HepG2 (cell line): ENCODE measurements around the gene MYL9. TPM values are rescaled to one million over a fixed set of nuclear protein-coding genes. Genes with fewer than 3 reads are reported as not detected.

ENCODE experiments used
- CBFB ChIP-seq: sonication (generic); formaldehyde crosslinking; IDR thresholded peaks from 2 replicates; pipeline ENCODE4 v1.4.0; 2020; ENCODE audit warnings: missing genetic modification reagents
- PTBP1 ChIP-seq: fragments of 200-400 bp; formaldehyde crosslinking; IDR thresholded peaks from 2 replicates; pipeline ENCODE4 v1.6.1; 2018; ENCODE audit warnings: low read length, low read depth; ENCODE audit not compliant: poor library complexity, severe bottlenecking
- SOX6 ChIP-seq, 2 experiments: fragments of 450-650 bp in 1 of 2; sonication (generic) in 1 of 2; formaldehyde crosslinking in 1 of 2; IDR thresholded peaks; 2 replicates each; pipeline versions ENCODE4 v1.4.0 to v1.6.1; 2017 to 2020; ENCODE audit warnings: antibody characterized with exemption in 1 of 2, mild to moderate bottlenecking in 1 of 2, missing genetic modification reagents in 1 of 2
- SRSF4 ChIP-seq: fragments of 200-400 bp; formaldehyde crosslinking; IDR thresholded peaks from one replicate; pipeline ENCODE4 v1.6.1; 2018; ENCODE audit warnings: mild to moderate bottlenecking, low read depth, low read length, moderate library complexity; ENCODE audit not compliant: poor library complexity, severe bottlenecking
- U2AF1 ChIP-seq: fragments of 200-400 bp; formaldehyde crosslinking; optimal IDR thresholded peaks from 2 replicates; pipeline ENCODE3; 2017; ENCODE audit warnings: mild to moderate bottlenecking, low read depth, low read length
- ZBTB7A ChIP-seq: sonication (generic); formaldehyde crosslinking; IDR thresholded peaks from 2 replicates; pipeline ENCODE4 v1.8.0; 2022; ENCODE audit warnings: mild to moderate bottlenecking, missing genetic modification reagents
- ZNF678 ChIP-seq: sonication (generic); formaldehyde crosslinking; IDR thresholded peaks from 2 replicates; pipeline ENCODE4 v1.4.0; 2020; ENCODE audit warnings: mild to moderate bottlenecking, missing genetic modification reagents
- polyA plus RNA-seq, 8 experiments: library from polyadenylated mRNA; depleted of rRNA in 3 of 8; stranded (reverse) in 7 of 8; unstranded in 1 of 8; fragments of >200 nt; fragmentation: Illumina TruSeq in 4 of 8; extraction: Trizol in 4 of 8; gene quantifications; 2 replicates each; pipeline versions ENCODE4 v1.2.1 to v1.2.3, GENCODE V29; 2011 to 2016; ENCODE audit warnings: low read depth in 4 of 8, missing spikeins in 1 of 8, mixed read lengths in 1 of 8; ENCODE audit not compliant: insufficient read depth in 1 of 8
- total RNA-seq, 5 experiments: library from RNA; depleted of rRNA; stranded (reverse); fragments of >200 nt; fragmentation: Illumina TruSeq; extraction: Trizol; gene quantifications; 2 replicates each; pipeline ENCODE4 v1.2.3, GENCODE V29; 2016; ENCODE audit warnings: low read depth in 1 of 5
- TF ChIP-seq, protein P1 (sequence below): sonication (generic); formaldehyde crosslinking; IDR thresholded peaks from 2 replicates; pipeline ENCODE4 v1.5.0; 2020; ENCODE audit warnings: mild to moderate bottlenecking, missing genetic modification reagents, borderline replicate concordance
- TF ChIP-seq, protein P2 (sequence below): sonication (generic); formaldehyde crosslinking; IDR thresholded peaks from 2 replicates; pipeline ENCODE4 v1.5.0; 2020; ENCODE audit warnings: mild to moderate bottlenecking, low read depth, missing genetic modification reagents, borderline replicate concordance
- TF ChIP-seq, protein P3 (sequence below): sonication (generic); formaldehyde crosslinking; IDR thresholded peaks from 2 replicates; pipeline ENCODE4 v1.4.0; 2020; ENCODE audit warnings: missing genetic modification reagents, borderline replicate concordance
- TF ChIP-seq, protein P4 (sequence below): sonication (generic); formaldehyde crosslinking; IDR thresholded peaks from 2 replicates; pipeline ENCODE4 v1.4.0; 2020; ENCODE audit warnings: missing genetic modification reagents
- TF ChIP-seq, protein P5 (sequence below): sonication (generic); formaldehyde crosslinking; IDR thresholded peaks from 2 replicates; pipeline ENCODE4 v1.9.0; 2021; ENCODE audit warnings: missing genetic modification reagents, borderline replicate concordance

Gene MYL9
- total and polyA plus RNA-seq, 2 of the 13 experiments (the other 11 are each of a cell fraction or from before 2014, with no cell fraction given), result 0.87 to 2.2 TPM

DNA sequence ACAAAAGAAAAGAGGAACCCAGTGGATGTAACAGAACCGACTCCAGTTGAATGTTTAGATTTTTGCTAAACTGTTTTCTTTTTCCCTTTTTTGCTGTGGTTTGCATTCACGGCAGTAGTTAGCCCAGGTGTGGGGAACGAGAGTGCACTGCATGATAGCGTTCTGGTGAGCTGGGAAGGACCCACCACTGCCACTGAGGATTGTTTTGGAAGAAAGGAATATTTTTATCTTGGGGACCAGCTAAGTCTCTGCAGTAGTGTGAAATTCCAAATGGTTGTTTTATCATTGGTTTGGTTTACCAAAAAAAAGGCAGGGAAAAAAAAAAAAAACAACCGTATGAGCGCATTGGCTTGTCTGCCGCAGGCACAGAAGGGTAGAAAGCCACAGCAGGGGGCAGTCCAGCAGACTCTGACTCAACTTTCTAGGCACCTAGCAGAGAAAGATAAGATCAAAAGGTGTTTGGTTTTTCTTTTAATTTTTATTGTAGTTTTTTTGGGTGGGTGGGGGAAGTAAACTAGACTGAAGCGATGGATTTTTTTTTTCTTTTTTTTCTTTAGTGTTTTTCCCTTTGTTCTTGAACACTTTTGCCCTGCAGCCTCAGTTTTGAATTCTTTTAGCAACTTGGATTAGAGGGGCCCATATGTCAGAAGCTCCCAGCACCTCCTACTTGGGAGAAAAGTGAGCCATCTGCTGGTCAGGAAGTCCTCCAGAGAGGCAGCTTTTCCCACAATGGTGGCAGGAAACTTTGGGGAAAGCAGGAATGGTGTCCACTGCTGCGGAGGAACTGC, 50.7 kb downstream of the MYL9 start (continued):
- TF ChIP-seq, protein P1, sequence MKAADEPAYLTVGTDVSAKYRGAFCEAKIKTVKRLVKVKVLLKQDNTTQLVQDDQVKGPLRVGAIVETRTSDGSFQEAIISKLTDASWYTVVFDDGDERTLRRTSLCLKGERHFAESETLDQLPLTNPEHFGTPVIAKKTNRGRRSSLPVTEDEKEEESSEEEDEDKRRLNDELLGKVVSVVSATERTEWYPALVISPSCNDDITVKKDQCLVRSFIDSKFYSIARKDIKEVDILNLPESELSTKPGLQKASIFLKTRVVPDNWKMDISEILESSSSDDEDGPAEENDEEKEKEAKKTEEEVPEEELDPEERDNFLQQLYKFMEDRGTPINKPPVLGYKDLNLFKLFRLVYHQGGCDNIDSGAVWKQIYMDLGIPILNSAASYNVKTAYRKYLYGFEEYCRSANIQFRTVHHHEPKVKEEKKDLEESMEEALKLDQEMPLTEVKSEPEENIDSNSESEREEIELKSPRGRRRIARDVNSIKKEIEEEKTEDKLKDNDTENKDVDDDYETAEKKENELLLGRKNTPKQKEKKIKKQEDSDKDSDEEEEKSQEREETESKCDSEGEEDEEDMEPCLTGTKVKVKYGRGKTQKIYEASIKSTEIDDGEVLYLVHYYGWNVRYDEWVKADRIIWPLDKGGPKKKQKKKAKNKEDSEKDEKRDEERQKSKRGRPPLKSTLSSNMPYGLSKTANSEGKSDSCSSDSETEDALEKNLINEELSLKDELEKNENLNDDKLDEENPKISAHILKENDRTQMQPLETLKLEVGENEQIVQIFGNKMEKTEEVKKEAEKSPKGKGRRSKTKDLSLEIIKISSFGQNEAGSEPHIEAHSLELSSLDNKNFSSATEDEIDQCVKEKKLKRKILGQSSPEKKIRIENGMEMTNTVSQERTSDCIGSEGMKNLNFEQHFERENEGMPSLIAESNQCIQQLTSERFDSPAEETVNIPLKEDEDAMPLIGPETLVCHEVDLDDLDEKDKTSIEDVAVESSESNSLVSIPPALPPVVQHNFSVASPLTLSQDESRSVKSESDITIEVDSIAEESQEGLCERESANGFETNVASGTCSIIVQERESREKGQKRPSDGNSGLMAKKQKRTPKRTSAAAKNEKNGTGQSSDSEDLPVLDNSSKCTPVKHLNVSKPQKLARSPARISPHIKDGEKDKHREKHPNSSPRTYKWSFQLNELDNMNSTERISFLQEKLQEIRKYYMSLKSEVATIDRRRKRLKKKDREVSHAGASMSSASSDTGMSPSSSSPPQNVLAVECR, result peak; percentile 37; the same call in 1 of the 2 replicates
- TF ChIP-seq, protein P2, sequence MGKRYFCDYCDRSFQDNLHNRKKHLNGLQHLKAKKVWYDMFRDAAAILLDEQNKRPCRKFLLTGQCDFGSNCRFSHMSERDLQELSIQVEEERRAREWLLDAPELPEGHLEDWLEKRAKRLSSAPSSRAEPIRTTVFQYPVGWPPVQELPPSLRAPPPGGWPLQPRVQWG (CRISPR knock-in tag), result no peak
- TF ChIP-seq, protein P3, sequence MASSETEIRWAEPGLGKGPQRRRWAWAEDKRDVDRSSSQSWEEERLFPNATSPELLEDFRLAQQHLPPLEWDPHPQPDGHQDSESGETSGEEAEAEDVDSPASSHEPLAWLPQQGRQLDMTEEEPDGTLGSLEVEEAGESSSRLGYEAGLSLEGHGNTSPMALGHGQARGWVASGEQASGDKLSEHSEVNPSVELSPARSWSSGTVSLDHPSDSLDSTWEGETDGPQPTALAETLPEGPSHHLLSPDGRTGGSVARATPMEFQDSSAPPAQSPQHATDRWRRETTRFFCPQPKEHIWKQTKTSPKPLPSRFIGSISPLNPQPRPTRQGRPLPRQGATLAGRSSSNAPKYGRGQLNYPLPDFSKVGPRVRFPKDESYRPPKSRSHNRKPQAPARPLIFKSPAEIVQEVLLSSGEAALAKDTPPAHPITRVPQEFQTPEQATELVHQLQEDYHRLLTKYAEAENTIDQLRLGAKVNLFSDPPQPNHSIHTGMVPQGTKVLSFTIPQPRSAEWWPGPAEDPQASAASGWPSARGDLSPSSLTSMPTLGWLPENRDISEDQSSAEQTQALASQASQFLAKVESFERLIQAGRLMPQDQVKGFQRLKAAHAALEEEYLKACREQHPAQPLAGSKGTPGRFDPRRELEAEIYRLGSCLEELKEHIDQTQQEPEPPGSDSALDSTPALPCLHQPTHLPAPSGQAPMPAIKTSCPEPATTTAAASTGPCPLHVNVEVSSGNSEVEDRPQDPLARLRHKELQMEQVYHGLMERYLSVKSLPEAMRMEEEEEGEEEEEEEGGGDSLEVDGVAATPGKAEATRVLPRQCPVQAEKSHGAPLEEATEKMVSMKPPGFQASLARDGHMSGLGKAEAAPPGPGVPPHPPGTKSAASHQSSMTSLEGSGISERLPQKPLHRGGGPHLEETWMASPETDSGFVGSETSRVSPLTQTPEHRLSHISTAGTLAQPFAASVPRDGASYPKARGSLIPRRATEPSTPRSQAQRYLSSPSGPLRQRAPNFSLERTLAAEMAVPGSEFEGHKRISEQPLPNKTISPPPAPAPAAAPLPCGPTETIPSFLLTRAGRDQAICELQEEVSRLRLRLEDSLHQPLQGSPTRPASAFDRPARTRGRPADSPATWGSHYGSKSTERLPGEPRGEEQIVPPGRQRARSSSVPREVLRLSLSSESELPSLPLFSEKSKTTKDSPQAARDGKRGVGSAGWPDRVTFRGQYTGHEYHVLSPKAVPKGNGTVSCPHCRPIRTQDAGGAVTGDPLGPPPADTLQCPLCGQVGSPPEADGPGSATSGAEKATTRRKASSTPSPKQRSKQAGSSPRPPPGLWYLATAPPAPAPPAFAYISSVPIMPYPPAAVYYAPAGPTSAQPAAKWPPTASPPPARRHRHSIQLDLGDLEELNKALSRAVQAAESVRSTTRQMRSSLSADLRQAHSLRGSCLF (CRISPR knock-in tag), result no peak
- TF ChIP-seq, protein P4, sequence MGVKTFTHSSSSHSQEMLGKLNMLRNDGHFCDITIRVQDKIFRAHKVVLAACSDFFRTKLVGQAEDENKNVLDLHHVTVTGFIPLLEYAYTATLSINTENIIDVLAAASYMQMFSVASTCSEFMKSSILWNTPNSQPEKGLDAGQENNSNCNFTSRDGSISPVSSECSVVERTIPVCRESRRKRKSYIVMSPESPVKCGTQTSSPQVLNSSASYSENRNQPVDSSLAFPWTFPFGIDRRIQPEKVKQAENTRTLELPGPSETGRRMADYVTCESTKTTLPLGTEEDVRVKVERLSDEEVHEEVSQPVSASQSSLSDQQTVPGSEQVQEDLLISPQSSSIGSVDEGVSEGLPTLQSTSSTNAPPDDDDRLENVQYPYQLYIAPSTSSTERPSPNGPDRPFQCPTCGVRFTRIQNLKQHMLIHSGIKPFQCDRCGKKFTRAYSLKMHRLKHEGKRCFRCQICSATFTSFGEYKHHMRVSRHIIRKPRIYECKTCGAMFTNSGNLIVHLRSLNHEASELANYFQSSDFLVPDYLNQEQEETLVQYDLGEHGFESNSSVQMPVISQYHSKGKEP (CRISPR knock-in tag), result no peak
- TF ChIP-seq, protein P5, sequence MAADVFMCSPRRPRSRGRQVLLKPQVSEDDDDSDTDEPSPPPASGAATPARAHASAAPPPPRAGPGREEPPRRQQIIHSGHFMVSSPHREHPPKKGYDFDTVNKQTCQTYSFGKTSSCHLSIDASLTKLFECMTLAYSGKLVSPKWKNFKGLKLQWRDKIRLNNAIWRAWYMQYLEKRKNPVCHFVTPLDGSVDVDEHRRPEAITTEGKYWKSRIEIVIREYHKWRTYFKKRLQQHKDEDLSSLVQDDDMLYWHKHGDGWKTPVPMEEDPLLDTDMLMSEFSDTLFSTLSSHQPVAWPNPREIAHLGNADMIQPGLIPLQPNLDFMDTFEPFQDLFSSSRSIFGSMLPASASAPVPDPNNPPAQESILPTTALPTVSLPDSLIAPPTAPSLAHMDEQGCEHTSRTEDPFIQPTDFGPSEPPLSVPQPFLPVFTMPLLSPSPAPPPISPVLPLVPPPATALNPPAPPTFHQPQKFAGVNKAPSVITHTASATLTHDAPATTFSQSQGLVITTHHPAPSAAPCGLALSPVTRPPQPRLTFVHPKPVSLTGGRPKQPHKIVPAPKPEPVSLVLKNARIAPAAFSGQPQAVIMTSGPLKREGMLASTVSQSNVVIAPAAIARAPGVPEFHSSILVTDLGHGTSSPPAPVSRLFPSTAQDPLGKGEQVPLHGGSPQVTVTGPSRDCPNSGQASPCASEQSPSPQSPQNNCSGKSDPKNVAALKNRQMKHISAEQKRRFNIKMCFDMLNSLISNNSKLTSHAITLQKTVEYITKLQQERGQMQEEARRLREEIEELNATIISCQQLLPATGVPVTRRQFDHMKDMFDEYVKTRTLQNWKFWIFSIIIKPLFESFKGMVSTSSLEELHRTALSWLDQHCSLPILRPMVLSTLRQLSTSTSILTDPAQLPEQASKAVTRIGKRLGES (CRISPR knock-in tag), result no peak
- TF ChIP-seq SOX6 (IDR thresholded peaks at IDR 0.05) (no peak), SOX6 (CRISPR knock-in tag; IDR thresholded peaks at IDR 0.05) (no peak), PTBP1 (no peak), ZNF678 (CRISPR knock-in tag) (no peak), ZBTB7A (CRISPR knock-in tag) (no peak), CBFB (CRISPR knock-in tag) (0 out of 2 replicates have a peak, but pooled peaks have one; percentile 26), U2AF1 (no peak), SRSF4 (no peak)
